K562 (cell line): Measurements from ENCODE around the gene TMEM217.

Experiments
- ARID4B ChIP-seq: sonication (generic); formaldehyde crosslinking; IDR thresholded peaks from 2 replicates; pipeline ENCODE4 v1.8.0; 2022; ENCODE audit warnings: mild to moderate bottlenecking, missing genetic modification reagents
- FOXJ3 ChIP-seq: sonication (generic); formaldehyde crosslinking; IDR thresholded peaks from 2 replicates; pipeline ENCODE4 v1.4.0; 2020; ENCODE audit warnings: mild to moderate bottlenecking, missing genetic modification reagents
- FOXO4 ChIP-seq: fragments of 450-650 bp; formaldehyde crosslinking; IDR thresholded peaks from 2 replicates; pipeline ENCODE4 v1.4.0; 2020; ENCODE audit warnings: mild to moderate bottlenecking, moderate library complexity
- KDM1A ChIP-seq, 2 experiments: fragments of 450-650 bp; IDR thresholded peaks; 2 replicates each; pipeline ENCODE4 v1.6.1; 2016; ENCODE audit warnings: mild to moderate bottlenecking in 2 of 2
- SIN3A ChIP-seq, 2 experiments: fragments of 150-350 bp in 1 of 2; IDR thresholded peaks; 2 replicates each; pipeline ENCODE4 v1.6.1; 2011 to 2016; ENCODE audit warnings: borderline replicate concordance in 2 of 2, low read depth in 2 of 2, low read length in 2 of 2, mild to moderate bottlenecking in 2 of 2, moderate library complexity in 2 of 2; ENCODE audit not compliant: control insufficient read depth in 1 of 2
- SMC3 ChIP-seq: conservative IDR thresholded peaks from 2 replicates; pipeline ENCODE4 v1.6.1; 2011; ENCODE audit warnings: low read depth, low read length, improper control_type of control experiment; ENCODE audit not compliant: insufficient read depth
- ZC3H11A ChIP-seq: IDR thresholded peaks from 2 replicates; pipeline ENCODE4 v1.6.1; 2012; ENCODE audit warnings: low read depth, low read length, improper control_type of control experiment
- ZNF316 ChIP-seq: fragments of 450-650 bp; IDR thresholded peaks from 2 replicates; pipeline ENCODE4 v1.6.1; 2016
- ZNF431 ChIP-seq: sonication (generic); formaldehyde crosslinking; IDR thresholded peaks from 2 replicates; pipeline ENCODE4 v1.8.0; 2022; ENCODE audit warnings: mild to moderate bottlenecking, missing genetic modification reagents
- ZNF57 ChIP-seq: fragments of 450-650 bp; formaldehyde crosslinking; IDR thresholded peaks from 2 replicates; pipeline ENCODE4 v1.4.0; 2020; ENCODE audit warnings: mild to moderate bottlenecking, moderate library complexity
- TF ChIP-seq, protein P1 (sequence below): sonication (generic); formaldehyde crosslinking; IDR thresholded peaks from 2 replicates; pipeline ENCODE4 v1.8.0; 2022; ENCODE audit warnings: missing genetic modification reagents, mild to moderate bottlenecking, borderline replicate concordance
- TF ChIP-seq, protein P2 (sequence below): fragments of 450-650 bp; IDR thresholded peaks from 2 replicates; pipeline ENCODE4 v1.6.1; 2016; ENCODE audit warnings: borderline replicate concordance
- TF ChIP-seq, protein P3 (sequence below), 3 experiments: IDR thresholded peaks in 2 of 3; conservative IDR thresholded peaks in 1 of 3; 2 replicates each; pipeline ENCODE4 v1.5.1; 2011 to 2012; ENCODE audit warnings: low read length in 3 of 3, mild to moderate bottlenecking in 3 of 3, control low read depth in 2 of 3, improper control_type of control experiment in 1 of 3, inconsistent platforms in 1 of 3, low read depth in 1 of 3, mixed read lengths in 1 of 3, moderate library complexity in 1 of 3; ENCODE audit not compliant: insufficient read depth in 2 of 3

GRCh38 chr6:37289931-37290330, 32.0 kb upstream of the TMEM217 start:
- TF ChIP-seq ZNF431 (CRISPR knock-in tag) (no peak), SIN3A (IDR thresholded peaks at IDR 0.05; ENCODE audit: borderline replicate concordance in 2 of 2, control insufficient read depth in 1 of 2, low read depth in 2 of 2, low read length in 2 of 2) (no peak), FOXO4 (CRISPR knock-in tag) (no peak), ZC3H11A (no peak), SMC3 (no peak), ZNF57 (CRISPR knock-in tag) (no peak), ZNF316 (no peak), KDM1A (IDR thresholded peaks at IDR 0.05) (no peak), ARID4B (CRISPR knock-in tag) (no peak), FOXJ3 (CRISPR knock-in tag) (no peak)
- TF ChIP-seq, protein P1, sequence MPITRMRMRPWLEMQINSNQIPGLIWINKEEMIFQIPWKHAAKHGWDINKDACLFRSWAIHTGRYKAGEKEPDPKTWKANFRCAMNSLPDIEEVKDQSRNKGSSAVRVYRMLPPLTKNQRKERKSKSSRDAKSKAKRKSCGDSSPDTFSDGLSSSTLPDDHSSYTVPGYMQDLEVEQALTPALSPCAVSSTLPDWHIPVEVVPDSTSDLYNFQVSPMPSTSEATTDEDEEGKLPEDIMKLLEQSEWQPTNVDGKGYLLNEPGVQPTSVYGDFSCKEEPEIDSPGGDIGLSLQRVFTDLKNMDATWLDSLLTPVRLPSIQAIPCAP (CRISPR knock-in tag) = no peak
- TF ChIP-seq, protein P2, sequence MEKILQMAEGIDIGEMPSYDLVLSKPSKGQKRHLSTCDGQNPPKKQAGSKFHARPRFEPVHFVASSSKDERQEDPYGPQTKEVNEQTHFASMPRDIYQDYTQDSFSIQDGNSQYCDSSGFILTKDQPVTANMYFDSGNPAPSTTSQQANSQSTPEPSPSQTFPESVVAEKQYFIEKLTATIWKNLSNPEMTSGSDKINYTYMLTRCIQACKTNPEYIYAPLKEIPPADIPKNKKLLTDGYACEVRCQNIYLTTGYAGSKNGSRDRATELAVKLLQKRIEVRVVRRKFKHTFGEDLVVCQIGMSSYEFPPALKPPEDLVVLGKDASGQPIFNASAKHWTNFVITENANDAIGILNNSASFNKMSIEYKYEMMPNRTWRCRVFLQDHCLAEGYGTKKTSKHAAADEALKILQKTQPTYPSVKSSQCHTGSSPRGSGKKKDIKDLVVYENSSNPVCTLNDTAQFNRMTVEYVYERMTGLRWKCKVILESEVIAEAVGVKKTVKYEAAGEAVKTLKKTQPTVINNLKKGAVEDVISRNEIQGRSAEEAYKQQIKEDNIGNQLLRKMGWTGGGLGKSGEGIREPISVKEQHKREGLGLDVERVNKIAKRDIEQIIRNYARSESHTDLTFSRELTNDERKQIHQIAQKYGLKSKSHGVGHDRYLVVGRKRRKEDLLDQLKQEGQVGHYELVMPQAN = no peak
- TF ChIP-seq, protein P3, sequence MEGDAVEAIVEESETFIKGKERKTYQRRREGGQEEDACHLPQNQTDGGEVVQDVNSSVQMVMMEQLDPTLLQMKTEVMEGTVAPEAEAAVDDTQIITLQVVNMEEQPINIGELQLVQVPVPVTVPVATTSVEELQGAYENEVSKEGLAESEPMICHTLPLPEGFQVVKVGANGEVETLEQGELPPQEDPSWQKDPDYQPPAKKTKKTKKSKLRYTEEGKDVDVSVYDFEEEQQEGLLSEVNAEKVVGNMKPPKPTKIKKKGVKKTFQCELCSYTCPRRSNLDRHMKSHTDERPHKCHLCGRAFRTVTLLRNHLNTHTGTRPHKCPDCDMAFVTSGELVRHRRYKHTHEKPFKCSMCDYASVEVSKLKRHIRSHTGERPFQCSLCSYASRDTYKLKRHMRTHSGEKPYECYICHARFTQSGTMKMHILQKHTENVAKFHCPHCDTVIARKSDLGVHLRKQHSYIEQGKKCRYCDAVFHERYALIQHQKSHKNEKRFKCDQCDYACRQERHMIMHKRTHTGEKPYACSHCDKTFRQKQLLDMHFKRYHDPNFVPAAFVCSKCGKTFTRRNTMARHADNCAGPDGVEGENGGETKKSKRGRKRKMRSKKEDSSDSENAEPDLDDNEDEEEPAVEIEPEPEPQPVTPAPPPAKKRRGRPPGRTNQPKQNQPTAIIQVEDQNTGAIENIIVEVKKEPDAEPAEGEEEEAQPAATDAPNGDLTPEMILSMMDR (IDR thresholded peaks at IDR 0.05 in 2 of 3, conservative IDR thresholded peaks at IDR 0.05 in 1 of 3; ENCODE audit: insufficient read depth in 2 of 3, low read depth in 1 of 3, low read length in 3 of 3) = no peak
